GM12801 (cell line): ENCODE results near the gene ADAM20.

ENCODE experiments used
- CTCF ChIP-seq: IDR thresholded peaks from one replicate; pipeline ENCODE4 v1.5.1; 2011; ENCODE audit warnings: control low read depth; ENCODE audit not compliant: insufficient read length; ENCODE audit errors: extremely low read depth

The ADAM20 gene

GRCh38 chr14:70534904-70535303 lies at the start of gene ADAM20:
Gene ADAM20, minus strand, starts transcription at chr14:70535004. Its CDS starts 10,247 bp downstream, at chr14:70524757.
- TF ChIP-seq CTCF = no peak

- no peak for TF ChIP-seq CTCF
These were observed 42.1 kb upstream of the ADAM20 start for GRCh38 chr14:70576891-70577290.

DNA sequence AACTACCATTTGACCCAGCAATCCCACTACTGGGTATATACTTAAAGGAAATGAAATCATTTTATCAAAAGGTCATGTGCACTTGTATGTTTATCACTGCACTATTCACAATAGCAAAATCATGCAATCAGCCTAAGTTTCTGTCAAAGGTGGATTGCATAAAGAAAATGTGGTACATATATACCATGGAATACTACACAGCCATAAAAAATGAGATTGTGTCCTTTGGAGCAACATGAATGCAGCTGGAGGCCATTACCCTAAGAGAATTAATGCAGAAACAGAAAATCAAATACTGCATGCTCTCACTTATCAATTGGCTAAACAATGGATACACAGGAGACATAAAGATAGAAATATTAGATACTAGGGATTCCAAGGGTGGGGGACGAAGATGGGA lies 38.2 kb upstream of the ADAM20 start:
- no peak for TF ChIP-seq CTCF

DNA sequence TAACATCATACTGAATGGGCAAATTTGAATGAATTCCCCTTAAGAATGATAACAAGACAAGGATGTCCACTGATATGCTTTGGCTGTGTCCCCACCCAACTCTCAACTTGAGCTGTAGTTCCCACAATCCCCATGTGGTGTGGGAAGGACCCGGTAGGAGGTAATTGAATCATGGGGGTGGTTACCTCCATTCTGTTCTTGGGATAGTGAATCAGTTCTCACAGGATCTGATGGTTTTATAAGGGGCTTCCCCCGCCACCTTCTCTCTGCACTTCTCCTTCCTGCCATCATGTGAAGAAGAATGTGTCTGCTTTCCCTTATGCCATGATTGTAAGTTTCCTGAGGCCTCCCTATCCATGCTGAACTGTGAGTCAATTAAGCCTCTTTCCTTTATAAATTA lies 36.3 kb upstream of the ADAM20 start:
- TF ChIP-seq CTCF = no peak

DNA sequence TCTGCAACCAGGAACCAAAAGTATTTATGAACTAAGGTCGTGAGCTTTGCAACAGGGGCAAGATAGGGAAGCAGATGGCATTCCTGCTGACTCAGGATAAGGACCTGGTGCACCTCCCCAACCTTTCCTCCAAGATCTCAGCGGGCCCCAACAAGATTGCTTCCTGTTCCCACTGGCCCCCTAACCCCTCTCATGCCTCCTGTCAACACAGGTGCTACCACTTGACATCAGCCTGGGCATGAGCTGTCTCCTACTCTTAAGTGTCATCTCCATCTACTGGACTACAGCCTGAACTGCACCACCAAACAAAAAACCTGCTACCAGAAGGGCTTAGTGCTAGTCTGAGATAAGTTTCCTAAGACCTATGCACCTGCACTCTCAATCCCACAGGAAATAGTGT lies 33.0 kb upstream of the ADAM20 start:
- no peak for TF ChIP-seq CTCF

GRCh38 chr14:70563869-70564268 lies 29.1 kb upstream of the ADAM20 start:
- no peak for TF ChIP-seq CTCF

GRCh38 chr14:70563417-70563816 lies 28.6 kb upstream of the ADAM20 start:
- no peak for TF ChIP-seq CTCF

GRCh38 chr14:70558356-70558755 lies 23.6 kb upstream of the ADAM20 start:
- no peak for TF ChIP-seq CTCF
